SK-N-SH treated with all-trans-retinoic acid at 6 μM for 48 hours (cell line): ENCODE data around the gene M1AP.

Experiments
- ATAC-seq: fragments of 200-7000 bp; cut with Tn5 transposase; 3 replicates; pipeline ENCODE4 v1.9.1; 2020; ENCODE audit warnings: mild to moderate bottlenecking, moderate library complexity
- ARNTL ChIP-seq: fragments of 450-650 bp; formaldehyde crosslinking; IDR thresholded peaks from 2 replicates; pipeline ENCODE4 v1.5.0; 2020; ENCODE audit warnings: low read depth, mild to moderate bottlenecking, moderate library complexity, borderline replicate concordance
- BACH2 ChIP-seq: fragments of 250-450 bp; sonication (Bioruptor Pico); IDR thresholded peaks from 2 replicates; pipeline ENCODE4 v1.9.0; 2021; ENCODE audit warnings: mild to moderate bottlenecking, borderline replicate concordance
- CSDC2 ChIP-seq: fragments of 250-450 bp; sonication (Bioruptor Pico); IDR thresholded peaks from 2 replicates; pipeline ENCODE4 v1.5.0; 2020; ENCODE audit warnings: mild to moderate bottlenecking, moderate library complexity
- ESRRG ChIP-seq: fragments of 250-450 bp; sonication (Bioruptor Pico); IDR thresholded peaks from 2 replicates; pipeline ENCODE4 v1.6.1; 2021; ENCODE audit warnings: mild to moderate bottlenecking
- GLIS3 ChIP-seq: fragments of 250-450 bp; sonication (Bioruptor Pico); IDR thresholded peaks from 2 replicates; pipeline ENCODE4 v1.5.0; 2020; ENCODE audit warnings: mild to moderate bottlenecking, moderate library complexity
- ISL1 ChIP-seq: fragments of 250-450 bp; sonication (Bioruptor Pico); IDR thresholded peaks from 2 replicates; pipeline ENCODE4 v2.1.2; 2022; ENCODE audit warnings: mild to moderate bottlenecking, moderate library complexity
- PATZ1 ChIP-seq: fragments of 250-450 bp; sonication (Bioruptor Pico); IDR thresholded peaks from 2 replicates; pipeline ENCODE4 v1.8.0; 2020; ENCODE audit warnings: mild to moderate bottlenecking, moderate library complexity, borderline replicate concordance
- PPARA ChIP-seq: fragments of 250-450 bp; sonication (Bioruptor Pico); IDR thresholded peaks from 2 replicates; pipeline ENCODE4 v1.5.0; 2020; ENCODE audit warnings: mild to moderate bottlenecking, borderline replicate concordance
- RARB ChIP-seq: fragments of 250-450 bp; sonication (Bioruptor Pico); IDR thresholded peaks from 2 replicates; pipeline ENCODE4 v1.8.0; 2021; ENCODE audit warnings: mild to moderate bottlenecking, moderate library complexity
- SNAI2 ChIP-seq: fragments of 250-450 bp; sonication (Bioruptor Pico); IDR thresholded peaks from 2 replicates; pipeline ENCODE4 v1.5.0; 2020; ENCODE audit warnings: mild to moderate bottlenecking, moderate library complexity
- TCF4 ChIP-seq: fragments of 250-450 bp; sonication (Bioruptor Pico); IDR thresholded peaks from 2 replicates; pipeline ENCODE4 v1.8.0; 2021; ENCODE audit warnings: mild to moderate bottlenecking, moderate library complexity, borderline replicate concordance
- TOX ChIP-seq: fragments of 250-450 bp; sonication (Bioruptor Pico); IDR thresholded peaks from 2 replicates; pipeline ENCODE4 v1.8.0; 2021; ENCODE audit warnings: mild to moderate bottlenecking, moderate library complexity, borderline replicate concordance
- ZC3H10 ChIP-seq: fragments of 250-450 bp; sonication (Bioruptor Pico); IDR thresholded peaks from 2 replicates; pipeline ENCODE4 v1.5.1; 2021; ENCODE audit warnings: mild to moderate bottlenecking, moderate library complexity
- ZFP3 ChIP-seq: fragments of 250-450 bp; sonication (Bioruptor Pico); IDR thresholded peaks from 2 replicates; pipeline ENCODE4 v1.5.0; 2020; ENCODE audit warnings: mild to moderate bottlenecking, moderate library complexity
- ZFP30 ChIP-seq: fragments of 450-650 bp; formaldehyde crosslinking; IDR thresholded peaks from 2 replicates; pipeline ENCODE4 v1.5.0; 2022; ENCODE audit warnings: mild to moderate bottlenecking, moderate library complexity
- ZNF565 ChIP-seq: fragments of 450-650 bp; formaldehyde crosslinking; conservative IDR thresholded peaks from 2 replicates; pipeline ENCODE4 v1.5.0; 2020; ENCODE audit warnings: low read depth, mild to moderate bottlenecking, moderate library complexity
- ZNF70 ChIP-seq: fragments of 450-650 bp; formaldehyde crosslinking; IDR thresholded peaks from 2 replicates; pipeline ENCODE4 v1.5.0; 2020; ENCODE audit warnings: mild to moderate bottlenecking, moderate library complexity
- ZNF8 ChIP-seq: fragments of 450-650 bp; formaldehyde crosslinking; IDR thresholded peaks from 2 replicates; pipeline ENCODE4 v1.5.0; 2020; ENCODE audit warnings: mild to moderate bottlenecking, moderate library complexity
- TF ChIP-seq, protein P1 (sequence below): fragments of 250-450 bp; sonication (Bioruptor Pico); IDR thresholded peaks from 2 replicates; pipeline ENCODE4 v1.5.1; 2020; ENCODE audit warnings: low read depth, mild to moderate bottlenecking, moderate library complexity
- TF ChIP-seq, protein P2 (sequence below): fragments of 250-450 bp; sonication (Bioruptor Pico); IDR thresholded peaks from 2 replicates; pipeline ENCODE4 v1.5.1; 2021; ENCODE audit warnings: mild to moderate bottlenecking, moderate library complexity
- TF ChIP-seq, protein P3 (sequence below): fragments of 250-450 bp; sonication (Bioruptor Pico); IDR thresholded peaks from 2 replicates; pipeline ENCODE4 v1.8.0; 2021; ENCODE audit warnings: low read depth, mild to moderate bottlenecking, moderate library complexity, borderline replicate concordance

The M1AP gene

GRCh38 chr2:74688881-74689280, 40.8 kb upstream of the M1AP start (continued):
- no peak for TF ChIP-seq PATZ1 (CRISPR knock-in tag)
- no peak for TF ChIP-seq TOX
- TF ChIP-seq ARNTL (CRISPR knock-in tag) = no peak

- no peak for ATAC-seq
- TF ChIP-seq ESRRG (no peak), ZNF565 (CRISPR knock-in tag) (no peak)
Measured at GRCh38 chr2:74685408-74685807, 37.3 kb upstream of the M1AP start.

GRCh38 chr2:74682501-74682900, 34.4 kb upstream of the M1AP start:
- TF ChIP-seq ZFP30 (CRISPR knock-in tag) (no peak), ZC3H10 (no peak), TCF4 (no peak), ARNTL (CRISPR knock-in tag) (no peak), CSDC2 (CRISPR knock-in tag) (no peak), PATZ1 (CRISPR knock-in tag) (no peak)
- TF ChIP-seq, protein P1, sequence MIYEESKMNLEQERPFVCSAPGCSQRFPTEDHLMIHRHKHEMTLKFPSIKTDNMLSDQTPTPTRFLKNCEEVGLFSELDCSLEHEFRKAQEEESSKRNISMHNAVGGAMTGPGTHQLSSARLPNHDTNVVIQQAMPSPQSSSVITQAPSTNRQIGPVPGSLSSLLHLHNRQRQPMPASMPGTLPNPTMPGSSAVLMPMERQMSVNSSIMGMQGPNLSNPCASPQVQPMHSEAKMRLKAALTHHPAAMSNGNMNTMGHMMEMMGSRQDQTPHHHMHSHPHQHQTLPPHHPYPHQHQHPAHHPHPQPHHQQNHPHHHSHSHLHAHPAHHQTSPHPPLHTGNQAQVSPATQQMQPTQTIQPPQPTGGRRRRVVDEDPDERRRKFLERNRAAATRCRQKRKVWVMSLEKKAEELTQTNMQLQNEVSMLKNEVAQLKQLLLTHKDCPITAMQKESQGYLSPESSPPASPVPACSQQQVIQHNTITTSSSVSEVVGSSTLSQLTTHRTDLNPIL (CRISPR knock-in tag) = no peak
- ATAC-seq = no peak

DNA sequence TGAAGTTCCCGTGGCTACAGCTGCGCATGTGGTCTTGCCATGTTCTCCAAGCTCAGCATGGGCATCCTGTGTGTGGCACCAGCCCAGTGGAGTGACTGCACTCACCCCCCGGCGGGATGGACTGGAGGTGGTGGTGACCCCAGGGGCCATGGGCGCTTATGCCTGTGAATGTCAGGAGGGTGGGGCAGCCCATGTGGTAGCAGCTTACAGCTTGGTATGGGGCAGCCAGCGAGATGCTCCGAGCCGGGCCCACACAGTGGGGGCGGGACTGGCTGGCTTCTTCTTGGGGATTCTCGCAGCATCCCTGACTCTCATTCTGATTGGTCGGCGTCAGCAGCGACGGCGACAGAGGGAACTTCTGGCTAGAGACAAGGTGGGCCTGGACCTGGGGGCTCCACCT, 31.5 kb upstream of the M1AP start:
- TF ChIP-seq TOX (no peak), ZNF8 (no peak), ZNF565 (CRISPR knock-in tag) (no peak), ZNF70 (CRISPR knock-in tag) (no peak), ISL1 (CRISPR knock-in tag) (no peak), ZFP30 (CRISPR knock-in tag) (no peak), PATZ1 (CRISPR knock-in tag) (no peak), SNAI2 (no peak), CSDC2 (CRISPR knock-in tag) (no peak), PPARA (CRISPR knock-in tag) (no peak), ESRRG (no peak), BACH2 (CRISPR knock-in tag) (no peak)
- TF ChIP-seq, protein P2, sequence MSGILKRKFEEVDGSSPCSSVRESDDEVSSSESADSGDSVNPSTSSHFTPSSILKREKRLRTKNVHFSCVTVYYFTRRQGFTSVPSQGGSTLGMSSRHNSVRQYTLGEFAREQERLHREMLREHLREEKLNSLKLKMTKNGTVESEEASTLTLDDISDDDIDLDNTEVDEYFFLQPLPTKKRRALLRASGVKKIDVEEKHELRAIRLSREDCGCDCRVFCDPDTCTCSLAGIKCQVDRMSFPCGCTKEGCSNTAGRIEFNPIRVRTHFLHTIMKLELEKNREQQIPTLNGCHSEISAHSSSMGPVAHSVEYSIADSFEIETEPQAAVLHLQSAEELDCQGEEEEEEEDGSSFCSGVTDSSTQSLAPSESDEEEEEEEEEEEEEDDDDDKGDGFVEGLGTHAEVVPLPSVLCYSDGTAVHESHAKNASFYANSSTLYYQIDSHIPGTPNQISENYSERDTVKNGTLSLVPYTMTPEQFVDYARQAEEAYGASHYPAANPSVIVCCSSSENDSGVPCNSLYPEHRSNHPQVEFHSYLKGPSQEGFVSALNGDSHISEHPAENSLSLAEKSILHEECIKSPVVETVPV = no peak
- ATAC-seq = no peak

DNA sequence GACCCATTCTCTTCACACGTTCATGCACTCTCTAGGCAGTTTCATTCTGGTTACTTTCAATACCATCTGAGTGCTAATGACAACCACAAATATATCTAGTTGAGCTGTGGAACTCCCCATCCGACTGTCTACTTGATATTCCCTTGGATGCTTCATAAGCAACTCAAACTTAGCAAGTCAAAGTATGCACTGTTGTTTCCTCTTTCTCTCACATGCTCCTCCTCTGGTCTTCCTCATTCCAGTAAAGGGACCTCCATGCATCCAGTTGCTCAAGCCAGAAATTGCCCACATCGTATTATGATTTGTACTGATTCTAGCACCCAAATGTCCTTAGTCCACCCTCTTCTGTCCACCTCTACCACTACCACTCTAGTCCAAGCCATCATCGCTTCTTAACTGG, 28.2 kb upstream of the M1AP start:
- ATAC-seq = no peak
- no peak for TF ChIP-seq ZFP30 (CRISPR knock-in tag)
- no peak for TF ChIP-seq GLIS3 (CRISPR knock-in tag)
- TF ChIP-seq ZFP3 = no peak
- no peak for TF ChIP-seq TOX
- TF ChIP-seq ISL1 (CRISPR knock-in tag) = no peak
- TF ChIP-seq ESRRG = no peak
- no peak for TF ChIP-seq RARB (CRISPR knock-in tag)
- TF ChIP-seq CSDC2 (CRISPR knock-in tag) = no peak
- TF ChIP-seq, protein P3, sequence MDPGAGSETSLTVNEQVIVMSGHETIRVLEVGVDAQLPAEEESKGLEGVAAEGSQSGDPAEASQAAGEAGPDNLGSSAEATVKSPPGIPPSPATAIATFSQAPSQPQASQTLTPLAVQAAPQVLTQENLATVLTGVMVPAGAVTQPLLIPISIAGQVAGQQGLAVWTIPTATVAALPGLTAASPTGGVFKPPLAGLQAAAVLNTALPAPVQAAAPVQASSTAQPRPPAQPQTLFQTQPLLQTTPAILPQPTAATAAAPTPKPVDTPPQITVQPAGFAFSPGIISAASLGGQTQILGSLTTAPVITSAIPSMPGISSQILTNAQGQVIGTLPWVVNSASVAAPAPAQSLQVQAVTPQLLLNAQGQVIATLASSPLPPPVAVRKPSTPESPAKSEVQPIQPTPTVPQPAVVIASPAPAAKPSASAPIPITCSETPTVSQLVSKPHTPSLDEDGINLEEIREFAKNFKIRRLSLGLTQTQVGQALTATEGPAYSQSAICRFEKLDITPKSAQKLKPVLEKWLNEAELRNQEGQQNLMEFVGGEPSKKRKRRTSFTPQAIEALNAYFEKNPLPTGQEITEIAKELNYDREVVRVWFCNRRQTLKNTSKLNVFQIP (CRISPR knock-in tag) = no peak
